Measurements from ENCODE around the gene ZNF311. TPM values are rescaled to one million over a fixed set of nuclear protein-coding genes. Genes with fewer than 3 reads are reported as not detected.
A peak's percentile ranks its signal among the peaks of the same experiment; 100 is the strongest.

Gene ZNF311
- total RNA-seq, 1 experiment from 2014 or later = 0.39 TPM

DNA sequence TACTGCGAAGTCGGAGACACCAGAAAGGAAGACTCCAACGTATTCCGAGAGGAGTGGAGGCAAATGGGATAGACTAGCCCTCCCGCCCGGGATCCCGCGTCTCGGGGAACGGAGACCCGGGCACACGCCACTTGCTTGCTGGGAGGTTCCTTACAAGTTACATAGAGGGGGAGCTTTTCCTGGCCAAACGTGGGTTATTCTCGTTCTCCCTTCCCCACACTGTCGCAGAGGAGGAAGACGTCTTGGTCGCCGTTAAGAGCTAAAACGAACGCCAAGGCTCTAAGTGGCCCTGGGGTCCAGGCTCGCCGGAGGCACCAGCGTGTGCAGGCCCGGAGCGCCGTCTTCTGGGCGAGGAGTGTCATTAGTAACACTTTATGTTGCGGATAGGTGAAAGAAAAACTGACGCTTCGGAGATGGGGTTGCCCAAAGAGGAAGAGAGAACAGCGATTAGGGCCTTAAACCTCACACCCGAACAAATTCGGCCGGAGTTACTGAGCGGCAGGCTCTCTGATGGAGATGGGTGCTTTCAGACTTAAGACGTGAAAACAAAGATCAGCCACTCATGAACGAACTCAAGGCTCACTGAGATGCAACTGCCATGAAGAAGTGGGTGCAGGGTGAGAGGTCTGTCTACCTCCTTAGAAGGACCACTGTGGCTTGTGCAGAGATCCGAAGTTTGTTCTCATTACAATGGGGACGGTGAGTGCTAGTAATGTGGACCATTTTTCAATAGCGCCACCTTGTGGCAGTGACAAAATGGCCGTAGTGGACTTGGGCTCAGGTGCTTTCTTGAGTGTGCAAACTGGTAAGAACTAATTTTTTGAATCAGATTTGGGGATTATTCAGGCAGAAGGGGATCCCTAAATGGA lies 11.7 kb upstream of the ZNF311 start:
- peak overlapping the region; percentile 81 for H3K27ac ChIP-seq (ENCODE audit: low read length)
- H3K4me3 ChIP-seq (ENCODE audit: low read depth in 2 of 2, low read length in 2 of 2) = peak overlapping the region; percentile 66 to 99
- in situ Hi-C loops (cut with HindIII; ENCODE audit: low pct_unique_long_range_greater_than_20kb, low sequenced_read_pairs) = no loop called here
- ATAC-seq (peak; percentile 96), DNase-seq (ENCODE audit: low read depth, low spot score) (peak; percentile 76)
- H3K36me3 ChIP-seq (ENCODE audit: control insufficient read depth, insufficient read depth, low read length) = no peaks in the 10 kb centered on the region
- no TSS peak for BruUV-seq (replicated peaks)
- no peaks in the 10 kb centered on the region for H3K9me3 ChIP-seq (ENCODE audit: control insufficient read depth, insufficient read depth, low read depth, low read length)
- intact Hi-C loops (cut with micrococcal nuclease; ENCODE audit: unreplicated experiment) = loop anchor here (1.0 to 2.0 kb wide), 3 partner anchors 27 to 180 kb away; no protein-coding TSS in a partner anchor
- POLR2A ChIA-PET = interaction anchor here (0.6 kb wide), 1 partner anchor 32 kb away, joined by 7 read pairs; no protein-coding TSS in a partner anchor
- TF ChIP-seq TCF7L2 (IDR thresholded peaks at IDR 0.05; ENCODE audit: low read depth, low read length) = no peak
- TF ChIP-seq, protein P1, sequence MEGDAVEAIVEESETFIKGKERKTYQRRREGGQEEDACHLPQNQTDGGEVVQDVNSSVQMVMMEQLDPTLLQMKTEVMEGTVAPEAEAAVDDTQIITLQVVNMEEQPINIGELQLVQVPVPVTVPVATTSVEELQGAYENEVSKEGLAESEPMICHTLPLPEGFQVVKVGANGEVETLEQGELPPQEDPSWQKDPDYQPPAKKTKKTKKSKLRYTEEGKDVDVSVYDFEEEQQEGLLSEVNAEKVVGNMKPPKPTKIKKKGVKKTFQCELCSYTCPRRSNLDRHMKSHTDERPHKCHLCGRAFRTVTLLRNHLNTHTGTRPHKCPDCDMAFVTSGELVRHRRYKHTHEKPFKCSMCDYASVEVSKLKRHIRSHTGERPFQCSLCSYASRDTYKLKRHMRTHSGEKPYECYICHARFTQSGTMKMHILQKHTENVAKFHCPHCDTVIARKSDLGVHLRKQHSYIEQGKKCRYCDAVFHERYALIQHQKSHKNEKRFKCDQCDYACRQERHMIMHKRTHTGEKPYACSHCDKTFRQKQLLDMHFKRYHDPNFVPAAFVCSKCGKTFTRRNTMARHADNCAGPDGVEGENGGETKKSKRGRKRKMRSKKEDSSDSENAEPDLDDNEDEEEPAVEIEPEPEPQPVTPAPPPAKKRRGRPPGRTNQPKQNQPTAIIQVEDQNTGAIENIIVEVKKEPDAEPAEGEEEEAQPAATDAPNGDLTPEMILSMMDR (IDR thresholded peaks at IDR 0.05) = peak; percentile 93
- CTCF ChIA-PET = interaction anchor here (0.5 to 1.3 kb wide), 4 partner anchors 178 to 1793 kb away, joined by 3 to 7 read pairs (median 4); no protein-coding TSS in a partner anchor
- no peaks in the 10 kb centered on the region for H3K4me1 ChIP-seq (ENCODE audit: control insufficient read depth, insufficient read depth, low read length)
- H3K27me3 ChIP-seq (ENCODE audit: control insufficient read depth, insufficient read depth, low read length) = no peaks in the 10 kb centered on the region

DNA sequence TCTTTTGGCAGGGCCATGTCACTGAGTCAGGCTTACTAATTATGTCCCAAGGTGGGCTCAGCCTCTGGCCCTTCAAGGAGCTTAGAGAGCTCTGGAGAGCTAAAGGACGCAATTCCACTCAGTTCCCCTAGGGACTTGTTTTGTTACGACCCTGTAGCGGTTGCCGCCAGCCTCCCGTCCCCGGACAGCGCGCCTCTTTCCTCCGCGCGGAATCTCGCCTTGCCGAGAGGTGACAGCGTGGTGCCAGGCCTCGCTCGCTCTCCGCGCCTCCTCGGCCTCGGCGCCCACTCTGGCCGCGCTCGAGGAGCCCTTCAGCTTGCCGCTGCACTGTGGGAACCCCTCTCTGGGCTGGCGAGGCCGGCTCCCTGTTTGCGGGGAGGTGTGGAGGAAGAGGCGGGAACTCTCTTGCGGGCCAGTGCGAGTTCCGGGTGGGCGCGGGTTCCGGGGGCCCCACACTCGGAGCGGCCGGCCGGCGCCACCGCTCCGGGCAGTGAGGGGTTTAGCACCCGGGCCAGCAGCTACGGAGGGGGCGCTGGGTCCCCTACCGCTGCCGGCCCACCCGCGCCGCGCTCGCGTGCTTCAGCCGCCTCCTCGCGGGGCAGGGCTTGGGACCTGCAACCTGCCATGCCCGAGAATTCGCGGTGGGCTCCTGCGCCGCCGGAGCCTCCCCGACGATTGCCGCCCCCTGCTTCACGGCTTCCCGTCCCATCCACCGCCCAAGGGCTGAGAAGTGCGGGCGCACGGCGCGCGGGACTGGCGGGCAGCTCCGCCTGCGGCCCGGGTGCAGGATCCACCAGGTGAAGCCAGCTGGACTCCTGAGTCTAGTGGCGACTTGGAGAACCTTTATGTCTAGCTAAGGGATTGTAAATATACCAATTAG lies 9.9 kb upstream of the ZNF311 start:
- no peaks in the 10 kb centered on the region for H3K9me3 ChIP-seq (ENCODE audit: control insufficient read depth, insufficient read depth, low read depth, low read length)
- TF ChIP-seq TCF7L2 (IDR thresholded peaks at IDR 0.05; ENCODE audit: low read depth, low read length) (no peak), SIN3A (IDR thresholded peaks at IDR 0.05; ENCODE audit: borderline replicate concordance, insufficient read depth, low read depth, low read length) (no peak), POLR2AphosphoS5 (IDR thresholded peaks at IDR 0.05; ENCODE audit: low read depth, low read length) (no peak)
- TF ChIP-seq, protein P2, sequence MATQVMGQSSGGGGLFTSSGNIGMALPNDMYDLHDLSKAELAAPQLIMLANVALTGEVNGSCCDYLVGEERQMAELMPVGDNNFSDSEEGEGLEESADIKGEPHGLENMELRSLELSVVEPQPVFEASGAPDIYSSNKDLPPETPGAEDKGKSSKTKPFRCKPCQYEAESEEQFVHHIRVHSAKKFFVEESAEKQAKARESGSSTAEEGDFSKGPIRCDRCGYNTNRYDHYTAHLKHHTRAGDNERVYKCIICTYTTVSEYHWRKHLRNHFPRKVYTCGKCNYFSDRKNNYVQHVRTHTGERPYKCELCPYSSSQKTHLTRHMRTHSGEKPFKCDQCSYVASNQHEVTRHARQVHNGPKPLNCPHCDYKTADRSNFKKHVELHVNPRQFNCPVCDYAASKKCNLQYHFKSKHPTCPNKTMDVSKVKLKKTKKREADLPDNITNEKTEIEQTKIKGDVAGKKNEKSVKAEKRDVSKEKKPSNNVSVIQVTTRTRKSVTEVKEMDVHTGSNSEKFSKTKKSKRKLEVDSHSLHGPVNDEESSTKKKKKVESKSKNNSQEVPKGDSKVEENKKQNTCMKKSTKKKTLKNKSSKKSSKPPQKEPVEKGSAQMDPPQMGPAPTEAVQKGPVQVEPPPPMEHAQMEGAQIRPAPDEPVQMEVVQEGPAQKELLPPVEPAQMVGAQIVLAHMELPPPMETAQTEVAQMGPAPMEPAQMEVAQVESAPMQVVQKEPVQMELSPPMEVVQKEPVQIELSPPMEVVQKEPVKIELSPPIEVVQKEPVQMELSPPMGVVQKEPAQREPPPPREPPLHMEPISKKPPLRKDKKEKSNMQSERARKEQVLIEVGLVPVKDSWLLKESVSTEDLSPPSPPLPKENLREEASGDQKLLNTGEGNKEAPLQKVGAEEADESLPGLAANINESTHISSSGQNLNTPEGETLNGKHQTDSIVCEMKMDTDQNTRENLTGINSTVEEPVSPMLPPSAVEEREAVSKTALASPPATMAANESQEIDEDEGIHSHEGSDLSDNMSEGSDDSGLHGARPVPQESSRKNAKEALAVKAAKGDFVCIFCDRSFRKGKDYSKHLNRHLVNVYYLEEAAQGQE (IDR thresholded peaks at IDR 0.05; ENCODE audit: insufficient read depth in 1 of 2, low read depth in 2 of 2, low read length in 1 of 2) = no peak
- TF ChIP-seq, protein P1 (IDR thresholded peaks at IDR 0.05) = no peak
- in situ Hi-C loops (cut with HindIII; ENCODE audit: low pct_unique_long_range_greater_than_20kb, low sequenced_read_pairs) = no loop called here
- H3K27me3 ChIP-seq (ENCODE audit: control insufficient read depth, insufficient read depth, low read length) = peaks cover under 1% of the 10 kb centered on the region; the same call in 1 of the 2 replicates
- CTCF ChIA-PET = interaction anchor here (0.7 to 1.1 kb wide), 2 partner anchors 34 to 176 kb away, joined by 3 read pairs; no protein-coding TSS in a partner anchor
- H3K27ac ChIP-seq (ENCODE audit: low read length) = no peak overlapping the region
- H3K4me3 ChIP-seq (ENCODE audit: low read depth in 2 of 2, low read length in 2 of 2) = no peak overlapping the region
- DNase-seq (ENCODE audit: low read depth, low spot score) = no peak
- no peaks in the 10 kb centered on the region for H3K36me3 ChIP-seq (ENCODE audit: control insufficient read depth, insufficient read depth, low read length)
- no peak for ATAC-seq
- POLR2A ChIA-PET = no interaction called here
- no TSS peak for BruUV-seq (replicated peaks)
- intact Hi-C loops (cut with micrococcal nuclease; ENCODE audit: unreplicated experiment) = no loop called here
- no peaks in the 10 kb centered on the region for H3K4me1 ChIP-seq (ENCODE audit: control insufficient read depth, insufficient read depth, low read length)
